Measurements from ENCODE around the gene KMT2B.

Gene KMT2B

DNA sequence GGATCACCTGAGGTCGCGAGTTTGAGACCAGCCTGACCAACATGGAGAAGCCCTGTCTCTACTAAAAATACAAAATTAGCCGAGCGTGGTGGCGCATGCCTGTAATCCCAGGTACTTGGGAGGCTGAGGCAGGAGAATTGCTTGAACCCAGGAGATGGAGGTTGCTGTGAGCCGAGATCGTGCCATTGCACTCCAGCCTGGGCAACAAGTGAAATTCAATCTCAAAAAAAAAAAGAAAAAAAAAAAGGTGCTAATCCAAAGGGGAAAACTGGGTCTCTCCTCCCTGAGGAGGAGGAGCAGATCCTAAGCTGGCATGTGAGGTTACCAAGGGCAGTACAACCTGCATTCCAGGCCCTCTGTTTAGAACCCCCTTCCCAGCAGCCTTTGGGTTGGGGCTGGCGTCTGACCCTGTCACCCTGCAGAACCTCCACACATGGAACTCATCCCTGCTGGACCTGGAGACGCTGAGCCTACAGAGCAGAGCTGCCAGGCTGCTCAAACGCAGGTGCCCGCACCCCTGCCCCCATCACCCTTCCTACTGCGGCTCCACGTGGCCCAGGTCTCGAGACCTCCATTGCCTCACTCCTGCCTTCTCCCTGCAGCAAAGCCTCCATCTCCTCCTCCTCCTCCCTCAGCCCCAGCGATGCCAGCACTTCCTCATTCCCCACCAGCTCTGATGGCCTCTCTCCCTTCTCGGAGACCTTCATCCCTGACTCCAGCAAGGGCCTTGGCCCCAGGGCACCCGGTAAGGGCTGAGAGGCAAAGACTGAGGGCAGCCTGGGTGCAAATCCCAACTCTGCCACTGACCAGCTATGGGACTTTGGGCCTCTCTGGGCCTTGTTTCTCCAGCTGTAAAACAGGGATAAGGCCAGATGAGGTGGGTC, 46.9 kb downstream of the KMT2B start:
- H3K14ac ChIP-seq (ENCODE audit: low read length): no peak overlapping the region
- no peak overlapping the region for H2BK120ac ChIP-seq (ENCODE audit: insufficient read depth, low read length, poor library complexity)
- no peak overlapping the region for H3K4me2 ChIP-seq (ENCODE audit: low read length)
- H3K18ac ChIP-seq (ENCODE audit: low read length): no peak overlapping the region
- H3K4me3 ChIP-seq (ENCODE audit: low read depth, low read length): no peak overlapping the region
- no peaks in the 10 kb centered on the region for H3K79me2 ChIP-seq (ENCODE audit: control insufficient read depth, insufficient read depth, low read length, poor library complexity)
- no peaks in the 10 kb centered on the region for H3K79me1 ChIP-seq (ENCODE audit: low read length)
- WGBS (ENCODE audit: extremely low coverage, insufficient coverage, insufficient read length): no CpG with 5 or more reads among the region's 17 CpGs
- no peak overlapping the region for H3K27ac ChIP-seq (ENCODE audit: low read depth, low read length)
- peaks cover 46 to 60% of the 10 kb centered on the region in 2 experiments for H3K36me3 ChIP-seq (ENCODE audit: control insufficient read depth in 1 of 2, insufficient read depth in 2 of 2, low read length in 2 of 2)
- no peaks in the 10 kb centered on the region for H3K27me3 ChIP-seq (ENCODE audit: insufficient read depth, low read length)
- H3K4ac ChIP-seq (ENCODE audit: low read depth, low read length): no peak overlapping the region
- H4K8ac ChIP-seq (ENCODE audit: low read depth, low read length): no peak overlapping the region
- H2BK5ac ChIP-seq (ENCODE audit: low read depth, low read length, poor library complexity): no peak overlapping the region
- no peak overlapping the region for H3K9ac ChIP-seq (ENCODE audit: low read length)
- H3K4me1 ChIP-seq (ENCODE audit: control insufficient read depth in 1 of 2, insufficient read depth in 2 of 2, low read length in 2 of 2): peaks cover 0 to 4% of the 10 kb centered on the region in 2 experiments
- no peak overlapping the region for H2AK5ac ChIP-seq (ENCODE audit: low read length)
- H2AFZ ChIP-seq (ENCODE audit: insufficient read depth, low read length, poor library complexity): no peak overlapping the region
- no peak overlapping the region for H4K12ac ChIP-seq (ENCODE audit: low read depth, low read length)
- peaks cover 2% of the 10 kb centered on the region for H3K9me3 ChIP-seq (ENCODE audit: insufficient read depth, low read depth, low read length)
- DNase-seq: peak; percentile 77 to 88
- H2BK12ac ChIP-seq (ENCODE audit: low read length): no peak overlapping the region
- H4K91ac ChIP-seq (ENCODE audit: low read depth, low read length): no peak overlapping the region
- no peak overlapping the region for H3K23ac ChIP-seq (ENCODE audit: low read length)

DNA sequence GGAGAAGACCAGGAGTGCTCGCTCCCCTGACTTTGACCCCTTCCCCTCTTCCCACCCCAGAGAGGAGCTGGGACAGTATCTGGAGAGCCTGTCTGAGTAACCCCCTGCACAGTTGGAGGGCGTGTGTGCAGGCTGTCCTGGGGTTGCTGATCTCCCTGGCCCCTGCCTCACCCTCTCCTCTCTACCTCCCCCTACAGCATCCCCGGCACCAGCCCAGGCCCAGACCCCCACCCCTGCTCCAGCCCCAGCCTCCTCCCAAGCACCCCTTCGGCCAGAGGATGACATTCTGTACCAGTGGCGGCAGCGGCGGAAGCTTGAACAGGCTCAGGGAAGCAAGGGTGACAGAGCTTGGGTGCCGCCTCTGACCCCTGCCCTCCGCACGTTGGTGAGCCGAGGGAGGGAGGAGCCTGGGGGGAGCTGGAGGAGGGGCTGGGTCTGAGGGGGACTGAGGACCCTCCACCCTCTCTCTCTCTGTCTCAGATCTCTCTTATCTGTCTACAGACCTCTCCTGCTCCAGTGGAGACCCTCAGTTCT, 48.8 kb downstream of the KMT2B start:
- no peak overlapping the region for H2AFZ ChIP-seq (ENCODE audit: insufficient read depth, low read length, poor library complexity)
- H3K4me2 ChIP-seq (ENCODE audit: low read length): no peak overlapping the region
- no peak overlapping the region for H2BK5ac ChIP-seq (ENCODE audit: low read depth, low read length, poor library complexity)
- H3K79me1 ChIP-seq (ENCODE audit: low read length): no peaks in the 10 kb centered on the region
- H2BK120ac ChIP-seq (ENCODE audit: insufficient read depth, low read length, poor library complexity): no peak overlapping the region
- H3K18ac ChIP-seq (ENCODE audit: low read length): no peak overlapping the region
- no peak overlapping the region for H2BK12ac ChIP-seq (ENCODE audit: low read length)
- no peaks in the 10 kb centered on the region for H3K27me3 ChIP-seq (ENCODE audit: insufficient read depth, low read length)
- no peak overlapping the region for H3K23ac ChIP-seq (ENCODE audit: low read length)
- no peak for DNase-seq
- H3K36me3 ChIP-seq (ENCODE audit: control insufficient read depth in 1 of 2, insufficient read depth in 2 of 2, low read length in 2 of 2): peaks cover 42 to 53% of the 10 kb centered on the region in 2 experiments
- H4K8ac ChIP-seq (ENCODE audit: low read depth, low read length): no peak overlapping the region
- H3K4me1 ChIP-seq (ENCODE audit: control insufficient read depth in 1 of 2, insufficient read depth in 2 of 2, low read length in 2 of 2): peaks cover 0 to 2% of the 10 kb centered on the region in 2 experiments
- H3K27ac ChIP-seq (ENCODE audit: low read depth, low read length): no peak overlapping the region
- no peak overlapping the region for H3K14ac ChIP-seq (ENCODE audit: low read length)
- H4K12ac ChIP-seq (ENCODE audit: low read depth, low read length): no peak overlapping the region
- H3K79me2 ChIP-seq (ENCODE audit: control insufficient read depth, insufficient read depth, low read length, poor library complexity): no peaks in the 10 kb centered on the region
- H3K9ac ChIP-seq (ENCODE audit: low read length): no peak overlapping the region
- peaks cover 2% of the 10 kb centered on the region for H3K9me3 ChIP-seq (ENCODE audit: insufficient read depth, low read depth, low read length)
- no peak overlapping the region for H4K91ac ChIP-seq (ENCODE audit: low read depth, low read length)
- WGBS (ENCODE audit: extremely low coverage, insufficient coverage, insufficient read length): no CpG with 5 or more reads among the region's 11 CpGs
- no peak overlapping the region for H2AK5ac ChIP-seq (ENCODE audit: low read length)
- no peak overlapping the region for H3K4me3 ChIP-seq (ENCODE audit: low read depth, low read length)
- H3K4ac ChIP-seq (ENCODE audit: low read depth, low read length): no peak overlapping the region

DNA sequence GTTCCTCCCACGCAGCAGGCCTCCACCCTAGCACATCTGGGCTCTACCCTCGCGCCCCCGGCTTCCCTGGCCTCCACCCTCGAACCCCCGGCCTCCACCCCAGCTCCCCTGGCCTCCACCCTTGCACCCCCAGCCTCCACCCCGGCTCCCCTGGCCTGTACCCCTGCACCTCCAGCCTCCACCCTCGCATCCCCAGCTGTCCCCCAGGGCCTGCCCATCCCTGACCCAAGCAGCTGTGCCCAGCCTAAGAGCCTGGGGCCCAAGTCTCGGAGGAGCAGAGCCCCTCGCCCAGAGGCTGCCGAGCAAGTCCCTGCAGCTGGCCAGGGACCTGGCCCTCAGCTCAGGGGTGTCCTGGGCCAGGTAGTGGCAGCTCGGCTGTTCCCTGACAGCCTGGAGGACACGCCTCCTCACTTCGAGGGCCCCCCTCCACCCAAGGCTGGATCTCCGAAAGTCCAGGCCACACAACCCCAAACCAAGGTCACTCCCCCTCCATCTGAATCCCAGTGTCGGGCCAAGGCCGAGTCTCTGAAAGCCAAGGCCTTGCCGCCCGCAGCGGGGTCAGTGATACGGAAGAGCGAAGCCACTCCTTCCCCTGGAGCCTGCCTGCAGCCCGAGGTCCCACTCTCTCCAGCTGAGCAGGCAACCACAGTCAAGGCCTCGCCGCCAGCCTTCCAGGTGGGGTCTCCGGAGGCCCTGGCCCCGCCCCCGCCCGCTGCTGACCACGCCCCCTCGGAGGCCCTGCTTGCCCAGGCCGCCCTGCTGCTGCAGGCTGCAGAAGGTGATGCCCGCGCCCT, 49.7 kb downstream of the KMT2B start:
- Histone ChIP-seq H3K14ac (ENCODE audit: low read length) (no peak overlapping the region), H3K27me3 (ENCODE audit: insufficient read depth, low read length) (no peaks in the 10 kb centered on the region), H3K9ac (ENCODE audit: low read length) (no peak overlapping the region), H3K79me1 (ENCODE audit: low read length) (no peaks in the 10 kb centered on the region), H3K79me2 (ENCODE audit: control insufficient read depth, insufficient read depth, low read length, poor library complexity) (no peaks in the 10 kb centered on the region), H3K4me2 (ENCODE audit: low read length) (no peak overlapping the region), H3K4ac (ENCODE audit: low read depth, low read length) (no peak overlapping the region), H3K18ac (ENCODE audit: low read length) (no peak overlapping the region), H3K23ac (ENCODE audit: low read length) (no peak overlapping the region), H4K91ac (ENCODE audit: low read depth, low read length) (no peak overlapping the region), H3K36me3 (ENCODE audit: control insufficient read depth in 1 of 2, insufficient read depth in 2 of 2, low read length in 2 of 2) (peaks cover 38 to 46% of the 10 kb centered on the region in 2 experiments), H3K27ac (ENCODE audit: low read depth, low read length) (no peak overlapping the region), H3K4me1 (ENCODE audit: control insufficient read depth in 1 of 2, insufficient read depth in 2 of 2, low read length in 2 of 2) (peaks cover 0 to 2% of the 10 kb centered on the region in 2 experiments), H2BK5ac (ENCODE audit: low read depth, low read length, poor library complexity) (no peak overlapping the region), H4K12ac (ENCODE audit: low read depth, low read length) (no peak overlapping the region), H2BK12ac (ENCODE audit: low read length) (no peak overlapping the region), H4K8ac (ENCODE audit: low read depth, low read length) (no peak overlapping the region), H3K4me3 (ENCODE audit: low read depth, low read length) (no peak overlapping the region), H2AFZ (ENCODE audit: insufficient read depth, low read length, poor library complexity) (no peak overlapping the region), H2AK5ac (ENCODE audit: low read length) (no peak overlapping the region), H2BK120ac (ENCODE audit: insufficient read depth, low read length, poor library complexity) (no peak overlapping the region), H3K9me3 (ENCODE audit: insufficient read depth, low read depth, low read length) (peaks cover 2% of the 10 kb centered on the region)
- DNase-seq: no peak
- WGBS (ENCODE audit: extremely low coverage, insufficient coverage, insufficient read length): no CpG with 5 or more reads among the region's 34 CpGs

DNA sequence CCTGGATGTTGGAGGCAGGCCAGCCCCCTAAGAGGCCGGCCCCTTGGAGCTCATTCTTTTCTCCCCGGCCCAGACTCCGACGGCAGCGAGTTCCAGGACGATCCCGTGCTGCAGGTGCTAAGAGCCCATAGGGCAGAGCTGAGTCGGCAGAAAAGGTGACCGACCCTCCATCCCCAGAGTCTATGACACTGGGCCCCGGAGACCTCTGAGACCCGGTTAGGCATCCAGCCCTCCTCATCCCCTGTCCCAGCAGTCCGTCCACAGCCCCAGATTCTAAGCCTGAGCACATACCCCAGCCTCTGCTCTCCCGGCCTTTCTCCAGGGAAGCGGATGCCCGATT, 50.2 kb downstream of the KMT2B start:
- H4K91ac ChIP-seq (ENCODE audit: low read depth, low read length): no peak overlapping the region
- H3K14ac ChIP-seq (ENCODE audit: low read length): no peak overlapping the region
- H3K4me2 ChIP-seq (ENCODE audit: low read length): no peak overlapping the region
- H3K79me1 ChIP-seq (ENCODE audit: low read length): no peaks in the 10 kb centered on the region
- H2BK5ac ChIP-seq (ENCODE audit: low read depth, low read length, poor library complexity): no peak overlapping the region
- no peak overlapping the region for H3K18ac ChIP-seq (ENCODE audit: low read length)
- no CpG with 5 or more reads among the region's 15 CpGs for WGBS (ENCODE audit: extremely low coverage, insufficient coverage, insufficient read length)
- no peak overlapping the region for H2BK120ac ChIP-seq (ENCODE audit: insufficient read depth, low read length, poor library complexity)
- H4K12ac ChIP-seq (ENCODE audit: low read depth, low read length): no peak overlapping the region
- H3K4ac ChIP-seq (ENCODE audit: low read depth, low read length): no peak overlapping the region
- H3K23ac ChIP-seq (ENCODE audit: low read length): no peak overlapping the region
- H3K9me3 ChIP-seq (ENCODE audit: insufficient read depth, low read depth, low read length): peaks cover 2% of the 10 kb centered on the region
- no peak overlapping the region for H2AK5ac ChIP-seq (ENCODE audit: low read length)
- H3K4me1 ChIP-seq (ENCODE audit: control insufficient read depth in 1 of 2, insufficient read depth in 2 of 2, low read length in 2 of 2): peaks cover 0 to 2% of the 10 kb centered on the region in 2 experiments
- no peak overlapping the region for H3K27ac ChIP-seq (ENCODE audit: low read depth, low read length)
- H4K8ac ChIP-seq (ENCODE audit: low read depth, low read length): no peak overlapping the region
- H3K9ac ChIP-seq (ENCODE audit: low read length): no peak overlapping the region
- H2AFZ ChIP-seq (ENCODE audit: insufficient read depth, low read length, poor library complexity): no peak overlapping the region
- H3K4me3 ChIP-seq (ENCODE audit: low read depth, low read length): no peak overlapping the region
- DNase-seq: no peak
- H3K36me3 ChIP-seq (ENCODE audit: control insufficient read depth in 1 of 2, insufficient read depth in 2 of 2, low read length in 2 of 2): peaks cover 38 to 46% of the 10 kb centered on the region in 2 experiments
- no peaks in the 10 kb centered on the region for H3K79me2 ChIP-seq (ENCODE audit: control insufficient read depth, insufficient read depth, low read length, poor library complexity)
- no peak overlapping the region for H2BK12ac ChIP-seq (ENCODE audit: low read length)
- H3K27me3 ChIP-seq (ENCODE audit: insufficient read depth, low read length): no peaks in the 10 kb centered on the region

Measured in trophoblast cell (in vitro differentiated cells and primary cell).